Bronchial epithelial cell (primary cell): ENCODE measurements around the gene AK8. TPM values are rescaled to one million over a fixed set of nuclear protein-coding genes. Genes with fewer than 3 reads are reported as not detected.

Experiments used
- DNase-seq: peaks from one replicate; pipeline ENCODE4 v3.0.0-alpha.2; 2010; ENCODE audit warnings: low read depth
- FAIRE-seq: peaks from 2 replicates; lab custom pipeline; 2011; peaks lifted over from hg19 to GRCh38; lab: Jason Lieb, UNC
- H3K27me3 ChIP-seq: 2 replicates; pipeline ENCODE4 v1.5.1; 2011; ENCODE audit warnings: low read length; ENCODE audit not compliant: control insufficient read depth, insufficient read depth
- H3K36me3 ChIP-seq: 2 replicates; pipeline ENCODE4 v1.5.1; 2011; ENCODE audit warnings: low read length; ENCODE audit not compliant: control insufficient read depth, insufficient read depth
- H3K4me3 ChIP-seq: 2 replicates; pipeline ENCODE4 v1.5.1; 2011; ENCODE audit warnings: mild to moderate bottlenecking, low read depth, low read length, control low read depth
- CTCF ChIP-seq: IDR thresholded peaks from 2 replicates; pipeline ENCODE4 v1.5.1; 2011; ENCODE audit warnings: mild to moderate bottlenecking, moderate library complexity, low read length, control low read depth, inconsistent platforms; ENCODE audit not compliant: insufficient read depth, severe bottlenecking
- total RNA-seq: library from RNA; depleted of rRNA; stranded (reverse); fragments of >200 nt; gene quantifications from 2 replicates; pipeline ENCODE4 v1.2.1, GENCODE V29; 2014

Gene AK8
- total RNA-seq, 1 donor from 2014 or later = not detected

GRCh38 chr9:132834343-132834742, 43.7 kb downstream of the AK8 start:
- FAIRE-seq = no peak
- DNase-seq = no peak
- no peaks in the 10 kb centered on the region for H3K27me3 ChIP-seq
- H3K36me3 ChIP-seq = no peaks in the 10 kb centered on the region
- TF ChIP-seq CTCF = no peak
- H3K4me3 ChIP-seq = no peak overlapping the region

- TF ChIP-seq CTCF = no peak
- Histone ChIP-seq H3K27me3 (no peaks in the 10 kb centered on the region), H3K36me3 (no peaks in the 10 kb centered on the region), H3K4me3 (no peak overlapping the region)
- no peak for FAIRE-seq
- no peak for DNase-seq
Measured at GRCh38 chr9:132833550-132834121, 44.4 kb downstream of the AK8 start.

GRCh38 chr9:132832171-132832881, 45.8 kb downstream of the AK8 start:
- FAIRE-seq = no peak
- Histone ChIP-seq H3K36me3 (no peaks in the 10 kb centered on the region), H3K27me3 (no peaks in the 10 kb centered on the region)

GRCh38 chr9:132828201-132828770, 49.8 kb downstream of the AK8 start:
- no peaks in the 10 kb centered on the region for H3K36me3 ChIP-seq
- peaks cover 1% of the 10 kb centered on the region for H3K27me3 ChIP-seq
- DNase-seq (no peak), FAIRE-seq (no peak)
- H3K4me3 ChIP-seq = no peak overlapping the region
- no peak for TF ChIP-seq CTCF

More at GRCh38 chr9:132832171-132832881, 45.8 kb downstream of the AK8 start:
- no peak for TF ChIP-seq CTCF
- DNase-seq = no peak
- no peak overlapping the region for H3K4me3 ChIP-seq

- TF ChIP-seq CTCF = no peak
- FAIRE-seq (no peak), DNase-seq (no peak)
- H3K4me3 ChIP-seq = no peak overlapping the region
- H3K27me3 ChIP-seq = peaks cover 1% of the 10 kb centered on the region
- no peaks in the 10 kb centered on the region for H3K36me3 ChIP-seq
Measured at GRCh38 chr9:132827366-132827765, 50.7 kb downstream of the AK8 start.
